Stimulated activated CD8-positive, alpha-beta memory T cell treated with anti-CD3 and anti-CD28 coated beads, Interleukin-2, amount 100 ng/mL, for 48 hours (primary cell): Measurements from ENCODE around the gene NEDD9.

Experiments
- DNase-seq, 2 donors: peaks; one replicate each; pipeline ENCODE4 v3.0.0-alpha.2; 2020; ENCODE audit warnings: low read depth in 2 of 2

NEDD9 gene

GRCh38 chr6:11232193-11232769 is at the start of gene NEDD9:
NEDD9 (minus strand) TSS chr6:11232668; CDS start chr6:11232515, 153 bp downstream.
- DNase-seq: peak; percentile 89 to 90

GRCh38 chr6:11282245-11282644 is 49.8 kb upstream of the NEDD9 start:
- no peak for DNase-seq

- no peak for DNase-seq
Measured at GRCh38 chr6:11280394-11280793, 47.9 kb upstream of the NEDD9 start.

- no peak for DNase-seq
Measured at GRCh38 chr6:11279284-11279689, 46.8 kb upstream of the NEDD9 start.

- no peak for DNase-seq
Measured at GRCh38 chr6:11278207-11278559, 45.7 kb upstream of the NEDD9 start.

GRCh38 chr6:11277275-11278206 is 45.1 kb upstream of the NEDD9 start:
- DNase-seq: no peak

GRCh38 chr6:11276911-11277274 is 44.4 kb upstream of the NEDD9 start:
- DNase-seq: no peak

- no peak for DNase-seq
Measured at GRCh38 chr6:11276228-11276627, 43.8 kb upstream of the NEDD9 start.

- DNase-seq: no peak
Measured at GRCh38 chr6:11275598-11275997, 43.1 kb upstream of the NEDD9 start.

- DNase-seq: no peak
Measured at GRCh38 chr6:11273406-11274065, 41.1 kb upstream of the NEDD9 start.

GRCh38 chr6:11272491-11273192 is 40.2 kb upstream of the NEDD9 start:
- no peak for DNase-seq

GRCh38 chr6:11271228-11272020 is 39.0 kb upstream of the NEDD9 start:
- DNase-seq: no peak

GRCh38 chr6:11270030-11271027 is 37.9 kb upstream of the NEDD9 start:
- no peak for DNase-seq

GRCh38 chr6:11268978-11269377 is 36.5 kb upstream of the NEDD9 start:
- DNase-seq: no peak

GRCh38 chr6:11266926-11267325 is 34.5 kb upstream of the NEDD9 start:
- no peak for DNase-seq

GRCh38 chr6:11265932-11266331 is 33.5 kb upstream of the NEDD9 start:
- DNase-seq: no peak

GRCh38 chr6:11264100-11264499 is 31.6 kb upstream of the NEDD9 start:
- DNase-seq: no peak

- no peak for DNase-seq
Measured at GRCh38 chr6:11263291-11263775, 30.9 kb upstream of the NEDD9 start.

- no peak for DNase-seq
Measured at GRCh38 chr6:11262242-11262641, 29.8 kb upstream of the NEDD9 start.
